Mesothelial cell of epicardium (in vitro differentiated cells): ENCODE data around the gene ICOSLG. TPM values are rescaled to one million over a fixed set of nuclear protein-coding genes. Genes with fewer than 3 reads are reported as not detected.

Experiments used
- DNase-seq, 2 experiments: peaks; one replicate each; pipeline ENCODE4 v3.0.0; 2021; ENCODE audit warnings: low spot score in 2 of 2; ENCODE audit not compliant: unreplicated experiment in 2 of 2
- H3K27ac Mint-ChIP-seq: 2 replicates; pipeline ENCODE4 v1.8.0; 2021; ENCODE audit warnings: mixed read lengths
- H3K27me3 Mint-ChIP-seq: 2 replicates; pipeline ENCODE4 v1.8.0; 2021; ENCODE audit warnings: low read depth, mixed read lengths
- H3K36me3 Mint-ChIP-seq: 2 replicates; pipeline ENCODE4 v1.8.0; 2021; ENCODE audit warnings: mixed read lengths
- H3K4me1 Mint-ChIP-seq: 2 replicates; pipeline ENCODE4 v1.8.0; 2021; ENCODE audit warnings: mixed read lengths
- H3K4me3 Mint-ChIP-seq: 2 replicates; pipeline ENCODE4 v1.8.0; 2021; ENCODE audit warnings: mild to moderate bottlenecking, moderate library complexity, mixed read lengths
- H3K9me3 Mint-ChIP-seq: 2 replicates; pipeline ENCODE4 v1.8.0; 2021; ENCODE audit warnings: mixed read lengths
- CTCF ChIP-seq: fragments of 200-600 bp; sonication (generic); IDR thresholded peaks from one replicate; pipeline ENCODE4 v1.5.0; 2021; ENCODE audit warnings: antibody characterized with exemption; ENCODE audit not compliant: unreplicated experiment
- total RNA-seq: library from RNA; stranded (reverse); gene quantifications from 3 replicates; pipeline ENCODE4 v1.2.1, GENCODE V29; 2021

The ICOSLG gene
- total RNA-seq, 1 donor from 2014 or later: 3.8 TPM

DNA sequence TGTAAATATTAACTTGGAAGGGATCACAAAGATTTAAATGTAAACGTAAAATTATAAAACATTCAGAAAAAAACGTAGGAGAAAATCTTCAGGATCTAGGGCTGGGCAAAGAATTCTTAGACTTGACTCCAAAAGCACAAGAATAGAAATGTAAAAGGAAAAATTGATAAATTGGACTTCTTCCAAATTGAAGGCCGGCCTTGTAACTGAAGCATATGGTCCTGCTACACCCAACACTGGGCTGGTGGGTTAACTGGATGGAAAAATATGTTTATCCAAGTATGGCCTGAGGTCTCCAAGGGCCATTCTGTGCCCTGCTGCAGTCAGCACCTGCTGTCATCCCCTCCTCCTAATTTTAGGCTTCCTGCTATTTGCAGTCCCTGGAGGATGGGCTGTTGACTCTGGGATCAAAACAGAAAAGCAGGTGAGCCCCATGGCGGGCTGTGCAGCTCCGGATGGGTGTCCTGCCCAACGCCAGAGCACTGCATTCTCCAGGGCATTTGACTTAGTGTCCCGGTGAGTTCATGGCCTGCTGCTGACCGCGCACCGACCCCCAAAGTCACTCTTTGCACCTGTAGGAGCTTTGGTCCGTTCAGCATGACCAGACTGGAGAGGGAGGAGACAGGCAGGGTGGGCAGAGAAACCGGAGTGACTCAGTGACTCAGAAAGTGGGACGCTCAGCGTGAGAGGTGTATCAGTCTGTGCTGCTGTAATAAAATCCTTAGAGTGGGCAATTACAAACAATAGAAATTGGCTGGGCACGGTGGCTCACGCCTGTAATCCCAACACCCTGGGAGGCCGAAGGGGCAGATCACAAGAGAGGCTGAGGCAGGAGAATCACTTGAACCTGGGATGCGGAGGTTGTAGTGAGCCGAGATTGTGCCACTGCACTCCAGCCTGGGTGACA, 38.9 kb upstream of the ICOSLG start:
- TF ChIP-seq CTCF: no peak
- H3K9me3 Mint-ChIP-seq: peaks cover 5% of the 10 kb centered on the region
- peaks cover 8% of the 10 kb centered on the region for H3K27me3 Mint-ChIP-seq
- H3K4me3 Mint-ChIP-seq: no peak overlapping the region
- H3K27ac Mint-ChIP-seq: no peak overlapping the region
- DNase-seq: no peak
- no peaks in the 10 kb centered on the region for H3K36me3 Mint-ChIP-seq
- peaks cover 15% of the 10 kb centered on the region for H3K4me1 Mint-ChIP-seq

- Mint-ChIP-seq H3K9me3 (peaks cover 5% of the 10 kb centered on the region), H3K27ac (no peak overlapping the region), H3K36me3 (no peaks in the 10 kb centered on the region), H3K4me1 (no peaks in the 10 kb centered on the region), H3K4me3 (no peak overlapping the region), H3K27me3 (peaks cover 10% of the 10 kb centered on the region)
- no peak for DNase-seq
- TF ChIP-seq CTCF: no peak
Measured at GRCh38 chr21:44275041-44275440, 34.3 kb upstream of the ICOSLG start.

- Mint-ChIP-seq H3K4me3 (no peak overlapping the region), H3K4me1 (no peaks in the 10 kb centered on the region), H3K36me3 (no peaks in the 10 kb centered on the region), H3K9me3 (peaks cover 5% of the 10 kb centered on the region), H3K27me3 (peaks cover 8% of the 10 kb centered on the region), H3K27ac (no peak overlapping the region)
- TF ChIP-seq CTCF: no peak
- no peak for DNase-seq
Measured at GRCh38 chr21:44273046-44273445, 32.3 kb upstream of the ICOSLG start.

DNA sequence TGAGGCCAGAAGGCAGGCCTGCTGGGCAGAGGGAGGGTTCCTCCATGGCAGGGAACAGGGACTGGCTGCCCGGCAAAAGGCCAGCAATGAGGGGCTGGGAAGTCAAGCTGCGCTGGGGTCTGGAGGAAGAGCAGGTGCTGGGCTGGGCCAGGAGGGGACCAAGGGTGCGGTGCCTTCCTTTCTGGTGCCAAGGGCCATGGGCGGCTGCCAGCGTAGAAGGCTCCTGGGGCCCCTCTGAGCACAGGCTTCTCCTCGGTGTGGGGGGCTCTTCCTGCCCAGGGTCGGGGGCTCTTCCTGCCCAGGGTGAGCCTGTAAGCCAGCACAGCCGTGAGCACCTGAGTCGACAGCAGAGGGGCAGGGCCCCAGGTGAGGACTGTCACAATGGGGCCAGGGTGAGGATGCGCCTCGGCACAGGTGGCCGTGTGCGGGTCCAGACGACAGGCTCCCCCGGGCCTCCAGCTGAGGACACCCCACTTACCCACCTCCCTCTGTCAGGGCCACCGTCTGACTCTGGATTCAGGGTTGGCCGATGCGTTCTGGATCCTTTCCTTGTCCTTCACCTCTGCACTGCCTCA, 31.6 kb upstream of the ICOSLG start:
- peaks cover 8% of the 10 kb centered on the region for H3K27me3 Mint-ChIP-seq
- DNase-seq: no peak
- no peak overlapping the region for H3K27ac Mint-ChIP-seq
- H3K4me3 Mint-ChIP-seq: no peak overlapping the region
- H3K4me1 Mint-ChIP-seq: no peaks in the 10 kb centered on the region
- no peaks in the 10 kb centered on the region for H3K36me3 Mint-ChIP-seq
- TF ChIP-seq CTCF: no peak
- H3K9me3 Mint-ChIP-seq: peaks cover 5% of the 10 kb centered on the region

- Mint-ChIP-seq H3K9me3 (peaks cover 5% of the 10 kb centered on the region), H3K4me3 (no peak overlapping the region), H3K4me1 (no peaks in the 10 kb centered on the region), H3K27me3 (peaks cover 8% of the 10 kb centered on the region), H3K27ac (no peak overlapping the region), H3K36me3 (no peaks in the 10 kb centered on the region)
- no peak for TF ChIP-seq CTCF
- no peak for DNase-seq
Measured at GRCh38 chr21:44271558-44272283, 31.0 kb upstream of the ICOSLG start.
